ENCODE measurements around the gene OR1J2. TPM values are rescaled to one million over a fixed set of nuclear protein-coding genes. Genes with fewer than 3 reads are reported as not detected.

The OR1J2 gene
- total and polyA plus RNA-seq, 9 of the 15 experiments (the other 6 are each of a cell fraction or from before 2014, with no cell fraction given) = not detected

DNA sequence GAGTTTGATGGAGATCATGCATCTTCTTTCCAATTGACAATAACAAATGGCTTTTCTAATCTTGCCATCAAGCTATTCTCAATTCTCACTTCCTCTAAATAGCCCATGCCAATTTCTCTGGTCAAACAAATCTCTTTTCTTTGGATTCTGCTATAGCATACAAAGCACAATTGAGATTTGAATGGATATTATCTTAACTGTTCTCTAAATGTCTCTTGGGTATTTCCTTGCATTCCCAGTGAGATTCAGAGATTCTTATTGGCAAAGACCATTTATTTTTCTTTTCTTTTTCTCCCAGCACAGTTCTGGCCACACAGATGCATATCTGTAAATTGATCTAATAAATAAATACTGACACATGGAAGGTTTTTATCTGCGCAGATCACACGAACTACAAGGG, 42.2 kb downstream of the OR1J2 start, which contains the start of gene OR1N2:
TSS of gene OR1N2 (plus strand) at position 301 of the 400 bp plus-strand sequence. CDS start 100 bp downstream, outside the sequence.
- no TSS peak for BruUV-seq (replicated peaks)
- no peaks in the 10 kb centered on the region for H3K9me3 ChIP-seq (replicated peaks; ENCODE audit: control insufficient read depth, insufficient read depth, low read depth, low read length)
- 0% methylated on average over 2 of the region's 2 CpGs for WGBS (ENCODE audit: insufficient coverage, low coverage, missing lambda C conversion rate)
- no peaks in the 10 kb centered on the region for H3K4me1 ChIP-seq (replicated peaks in 1 of 2; ENCODE audit: control insufficient read depth in 2 of 2, insufficient read depth in 2 of 2, low read length in 2 of 2)
- no peak for DNase-seq (ENCODE audit: extremely low read depth in 1 of 4, low spot score in 3 of 4)
- POLR2A ChIA-PET = interaction anchor here (0.6 kb wide), 1 partner anchor 131 kb away, joined by 4 read pairs; no protein-coding TSS in a partner anchor
- H3K9me1 ChIP-seq (ENCODE audit: control insufficient read depth, insufficient read depth, low read length) = no peaks in the 10 kb centered on the region
- H3K27me3 ChIP-seq (ENCODE audit: control insufficient read depth in 2 of 2, insufficient read depth in 2 of 2, low read length in 2 of 2) = peaks cover 0 to 3% of the 10 kb centered on the region in 2 experiments; a peak in 1 of 5 replicates
- no peak within 1 kb of the TSS for H3K27ac ChIP-seq (ENCODE audit: extremely low read depth, low read depth, low read length)
- H3K4me3 ChIP-seq = no peak within 1 kb of the TSS
- no peaks in the 10 kb centered on the region for H3K79me2 ChIP-seq (ENCODE audit: control insufficient read depth, insufficient read depth, low read length)
- intact Hi-C loops (cut with micrococcal nuclease) (loop anchor here (5.0 kb wide), 1 partner anchor 59 kb away; the partner anchor contains the start of gene OR1Q1), in situ Hi-C loops (cut with MboI) (no loop called here)
- H2AFZ ChIP-seq (ENCODE audit: low read depth, low read length) = no peak within 1 kb of the TSS
- no peaks in the 10 kb centered on the region for H3K36me3 ChIP-seq (ENCODE audit: control insufficient read depth, insufficient read depth, low read length)
- CTCF ChIA-PET (ENCODE audit: low intra/inter-chr PET ratio) = no interaction called here
- H3K9ac ChIP-seq (ENCODE audit: insufficient read depth in 1 of 2, low read depth in 2 of 2, low read length in 2 of 2) = no peak within 1 kb of the TSS
- no peak for FAIRE-seq
- H3K4me2 ChIP-seq (ENCODE audit: insufficient read depth, low read length) = no peak within 1 kb of the TSS
- no peaks in the 10 kb centered on the region for H4K20me1 ChIP-seq (replicated peaks; ENCODE audit: control insufficient read depth, insufficient read depth, low read length)
- ATAC-seq = no peak
- TF ChIP-seq SMAD4 (CRISPR knock-in tag; conservative IDR thresholded peaks at IDR 0.05) (no peak), GABPB1 (CRISPR knock-in tag; IDR thresholded peaks at IDR 0.05) (no peak), ATF2 (CRISPR knock-in tag; IDR thresholded peaks at IDR 0.05) (no peak), TAF15 (IDR thresholded peaks at IDR 0.05; ENCODE audit: low read depth, low read length) (no peak), ZNF217 (CRISPR knock-in tag; IDR thresholded peaks at IDR 0.05) (no peak), SREBF2 (CRISPR knock-in tag; IDR thresholded peaks at IDR 0.05) (no peak), NELFE (IDR thresholded peaks at IDR 0.05; ENCODE audit: insufficient read depth, insufficient read length) (no peak), TFAM (CRISPR knock-in tag; conservative IDR thresholded peaks at IDR 0.05) (no peak), PRMT5 (CRISPR knock-in tag; IDR thresholded peaks at IDR 0.05) (no peak), ZNF57 (CRISPR knock-in tag; IDR thresholded peaks at IDR 0.05) (no peak), HMGN3 (IDR thresholded peaks at IDR 0.05; ENCODE audit: borderline replicate concordance, extremely low read depth, insufficient read length, low read depth, low read length) (no peak), HDAC2 (IDR thresholded peaks at IDR 0.05) (no peak), ZNF740 (CRISPR knock-in tag; IDR thresholded peaks at IDR 0.05) (no peak), ZNF740 (tag; IDR thresholded peaks at IDR 0.05) (no peak)
- TF ChIP-seq, protein P1, sequence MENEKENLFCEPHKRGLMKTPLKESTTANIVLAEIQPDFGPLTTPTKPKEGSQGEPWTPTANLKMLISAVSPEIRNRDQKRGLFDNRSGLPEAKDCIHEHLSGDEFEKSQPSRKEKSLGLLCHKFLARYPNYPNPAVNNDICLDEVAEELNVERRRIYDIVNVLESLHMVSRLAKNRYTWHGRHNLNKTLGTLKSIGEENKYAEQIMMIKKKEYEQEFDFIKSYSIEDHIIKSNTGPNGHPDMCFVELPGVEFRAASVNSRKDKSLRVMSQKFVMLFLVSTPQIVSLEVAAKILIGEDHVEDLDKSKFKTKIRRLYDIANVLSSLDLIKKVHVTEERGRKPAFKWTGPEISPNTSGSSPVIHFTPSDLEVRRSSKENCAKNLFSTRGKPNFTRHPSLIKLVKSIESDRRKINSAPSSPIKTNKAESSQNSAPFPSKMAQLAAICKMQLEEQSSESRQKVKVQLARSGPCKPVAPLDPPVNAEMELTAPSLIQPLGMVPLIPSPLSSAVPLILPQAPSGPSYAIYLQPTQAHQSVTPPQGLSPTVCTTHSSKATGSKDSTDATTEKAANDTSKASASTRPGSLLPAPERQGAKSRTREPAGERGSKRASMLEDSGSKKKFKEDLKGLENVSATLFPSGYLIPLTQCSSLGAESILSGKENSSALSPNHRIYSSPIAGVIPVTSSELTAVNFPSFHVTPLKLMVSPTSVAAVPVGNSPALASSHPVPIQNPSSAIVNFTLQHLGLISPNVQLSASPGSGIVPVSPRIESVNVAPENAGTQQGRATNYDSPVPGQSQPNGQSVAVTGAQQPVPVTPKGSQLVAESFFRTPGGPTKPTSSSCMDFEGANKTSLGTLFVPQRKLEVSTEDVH (IDR thresholded peaks at IDR 0.05; ENCODE audit: low read depth, partially characterized antibody) = no peak
- TF ChIP-seq, protein P2, sequence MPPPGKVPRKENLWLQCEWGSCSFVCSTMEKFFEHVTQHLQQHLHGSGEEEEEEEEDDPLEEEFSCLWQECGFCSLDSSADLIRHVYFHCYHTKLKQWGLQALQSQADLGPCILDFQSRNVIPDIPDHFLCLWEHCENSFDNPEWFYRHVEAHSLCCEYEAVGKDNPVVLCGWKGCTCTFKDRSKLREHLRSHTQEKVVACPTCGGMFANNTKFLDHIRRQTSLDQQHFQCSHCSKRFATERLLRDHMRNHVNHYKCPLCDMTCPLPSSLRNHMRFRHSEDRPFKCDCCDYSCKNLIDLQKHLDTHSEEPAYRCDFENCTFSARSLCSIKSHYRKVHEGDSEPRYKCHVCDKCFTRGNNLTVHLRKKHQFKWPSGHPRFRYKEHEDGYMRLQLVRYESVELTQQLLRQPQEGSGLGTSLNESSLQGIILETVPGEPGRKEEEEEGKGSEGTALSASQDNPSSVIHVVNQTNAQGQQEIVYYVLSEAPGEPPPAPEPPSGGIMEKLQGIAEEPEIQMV (tag; conservative IDR thresholded peaks at IDR 0.05; ENCODE audit: low read depth) = no peak

All from K562 (cell line).